A549 (cell line): ENCODE data around the gene GRHL1. TPM values are rescaled to one million over a fixed set of nuclear protein-coding genes. Genes with fewer than 3 reads are reported as not detected.
A peak's percentile ranks its signal among the peaks of the same experiment; 100 is the strongest.

Experiments used
- ATAC-seq, 2 experiments: fragments of 200-7000 bp in 1 of 2; fragments of >200 bp in 1 of 2; cut with Nextera tagmentation in 1 of 2; cut with Tn5 transposase in 1 of 2; 3 replicates each; pipeline versions ENCODE4 v1.8.0 to v1.9.1; 2018 to 2020; ENCODE audit warnings: mild to moderate bottlenecking in 1 of 2, moderate library complexity in 1 of 2
- CTCF ChIA-PET: fragments of 300-600 bp; sonication (Branson Sonifier 250); formaldehyde crosslinking; extraction: SDS; loops from one replicate; lab custom pipeline; 2021; ENCODE audit warnings: antibody characterized with exemption, inconsistent platforms; lab: Yijun Ruan, JAX
- POLR2A ChIA-PET: fragments of 350-600 bp; formaldehyde crosslinking; extraction: SDS; loops from one replicate; lab custom pipeline; 2021; ENCODE audit warnings: antibody characterized with exemption, inconsistent platforms; lab: Yijun Ruan, JAX
- DNase-seq, 2 experiments: peaks; one replicate each; pipeline versions ENCODE4 v3.0.0 to v3.0.0-alpha.2; 2011 to 2016; ENCODE audit warnings: low read depth in 1 of 2, low spot score in 1 of 2
- FAIRE-seq: peaks from 2 replicates; lab custom pipeline; 2011; peaks lifted over from hg19 to GRCh38; lab: Jason Lieb, UNC
- H3K27ac ChIP-seq, 2 experiments: fragments of >200 bp; sonication (Bioruptor Twin); formaldehyde crosslinking; 3 replicates each; pipeline ENCODE4 v1.5.1; 2016 to 2017
- H3K4me1 ChIP-seq: fragments of >200 bp; sonication (Bioruptor Twin); formaldehyde crosslinking; 3 replicates; pipeline ENCODE4 v1.6.1; 2016
- H3K4me2 ChIP-seq: fragments of >200 bp; sonication (Bioruptor Twin); formaldehyde crosslinking; 3 replicates; pipeline ENCODE4 v1.6.1; 2016
- H3K4me3 ChIP-seq: fragments of >200 bp; sonication (Bioruptor Twin); formaldehyde crosslinking; 3 replicates; pipeline ENCODE4 v1.5.1; 2016
- H3K9me3 ChIP-seq: fragments of >200 bp; sonication (Bioruptor Twin); formaldehyde crosslinking; 3 replicates; pipeline ENCODE4 v1.6.1; 2016
- BHLHE40 ChIP-seq: IDR thresholded peaks from 2 replicates; pipeline ENCODE4 v1.6.1; 2012; ENCODE audit warnings: low read depth, low read length, inconsistent platforms
- CHD4 ChIP-seq: fragments of 200-600 bp; sonication (generic); IDR thresholded peaks from 2 replicates; pipeline ENCODE4 v1.6.1; 2016; ENCODE audit warnings: antibody characterized with exemption, mild to moderate bottlenecking, borderline replicate concordance
- EP300 ChIP-seq, 2 experiments: fragments of >200 bp; sonication (Bioruptor Twin); formaldehyde crosslinking; IDR thresholded peaks; 2 replicates in 1 of 2; 3 replicates in 1 of 2; pipeline ENCODE4 v1.6.1; 2016 to 2017
- FOSB ChIP-seq: fragments of 250-450 bp; sonication (Bioruptor Pico); IDR thresholded peaks from 2 replicates; pipeline ENCODE4 v1.5.0; 2020; ENCODE audit warnings: mild to moderate bottlenecking, moderate library complexity
- HES2 ChIP-seq: fragments of >200 bp; sonication (Bioruptor Twin); formaldehyde crosslinking; IDR thresholded peaks from 2 replicates; pipeline ENCODE4 v1.6.1; 2016
- HEYL ChIP-seq: fragments of 250-450 bp; sonication (Bioruptor Pico); IDR thresholded peaks from 2 replicates; pipeline ENCODE4 v1.8.0; 2021; ENCODE audit warnings: mild to moderate bottlenecking, moderate library complexity
- JUN ChIP-seq, 2 experiments: fragments of >200 bp; sonication (Bioruptor Twin); formaldehyde crosslinking; IDR thresholded peaks; 2 replicates in 1 of 2; 3 replicates in 1 of 2; pipeline ENCODE4 v1.6.1; 2016 to 2017
- KDM5A ChIP-seq: fragments of 200-600 bp; sonication (generic); IDR thresholded peaks from 2 replicates; pipeline ENCODE4 v1.6.1; 2016; ENCODE audit warnings: antibody characterized with exemption, mild to moderate bottlenecking
- MYC ChIP-seq: IDR thresholded peaks from 2 replicates; pipeline ENCODE4 v1.6.1; 2012; ENCODE audit warnings: mild to moderate bottlenecking, inconsistent platforms, low read length, improper control_type of control experiment, borderline replicate concordance
- NPAS2 ChIP-seq: fragments of 250-450 bp; sonication (Bioruptor Pico); IDR thresholded peaks from 2 replicates; pipeline ENCODE4 v1.8.0; 2022; ENCODE audit warnings: mild to moderate bottlenecking, moderate library complexity, borderline replicate concordance
- POLR2AphosphoS2 ChIP-seq: conservative IDR thresholded peaks from 2 replicates; pipeline ENCODE4 v1.6.1; 2012; ENCODE audit warnings: low read length, improper control_type of control experiment, inconsistent platforms
- RAD21 ChIP-seq, 2 experiments: fragments of >200 bp in 1 of 2; sonication (Bioruptor Twin) in 1 of 2; formaldehyde crosslinking in 1 of 2; IDR thresholded peaks in 1 of 2; conservative IDR thresholded peaks in 1 of 2; 2 replicates in 1 of 2; 3 replicates in 1 of 2; pipeline ENCODE4 v1.6.1; 2012 to 2018; ENCODE audit warnings: inconsistent platforms in 1 of 2
- RARB ChIP-seq: fragments of 250-450 bp; sonication (Bioruptor Pico); IDR thresholded peaks from 2 replicates; pipeline ENCODE4 v1.8.0; 2021; ENCODE audit warnings: mild to moderate bottlenecking, moderate library complexity
- RCOR1 ChIP-seq: fragments of 150-350 bp; IDR thresholded peaks from 2 replicates; pipeline ENCODE4 v1.6.1; 2014; ENCODE audit warnings: antibody characterized with exemption, low read length, low read depth
- TFCP2L1 ChIP-seq: fragments of 250-450 bp; sonication (Bioruptor Pico); IDR thresholded peaks from 2 replicates; pipeline ENCODE4 v1.5.0; 2021; ENCODE audit warnings: mild to moderate bottlenecking
- ZC3H11A ChIP-seq: fragments of 450-650 bp; IDR thresholded peaks from 2 replicates; pipeline ENCODE4 v1.6.1; 2014; ENCODE audit warnings: antibody characterized with exemption, mild to moderate bottlenecking
- ZNF302 ChIP-seq: fragments of 250-450 bp; sonication (Bioruptor Pico); IDR thresholded peaks from 2 replicates; pipeline ENCODE4 v1.9.0; 2021; ENCODE audit warnings: inconsistent platforms, mild to moderate bottlenecking, moderate library complexity
- WGBS: methylation state at CpG from one replicate; pipeline ENCODE4 v1.1.6; 2017; ENCODE audit errors: missing lambda C conversion rate; 5-methylcytosine and 5-hydroxymethylcytosine counted together
- polyA plus RNA-seq, 4 experiments: library from polyadenylated mRNA; depleted of rRNA in 3 of 4; stranded (reverse); fragments of >200 nt; fragmentation: RNase III in 1 of 4; extraction: RNeasy Plus Mini Kit Qiagen cat#74134 plus additional on column Dnase treatment in 1 of 4; gene quantifications; 2 replicates in 3 of 4; 3 replicates in 1 of 4; pipeline ENCODE4 v1.2.3, GENCODE V29; 2011 to 2017
- TF ChIP-seq, protein P1 (sequence below): IDR thresholded peaks from 2 replicates; pipeline ENCODE4 v1.6.1; 2012
- TF ChIP-seq, protein P2 (sequence below): fragments of 200-600 bp; sonication (generic); IDR thresholded peaks from 2 replicates; pipeline ENCODE4 v1.6.1; 2016; ENCODE audit warnings: antibody characterized with exemption, mild to moderate bottlenecking, moderate library complexity
- TF ChIP-seq, protein P3 (sequence below): fragments of >200 bp; sonication (Bioruptor Twin); formaldehyde crosslinking; IDR thresholded peaks from 3 replicates; pipeline ENCODE4 v1.6.1; 2016
- TF ChIP-seq, protein P4 (sequence below): fragments of >200 bp; sonication (Bioruptor Twin); formaldehyde crosslinking; IDR thresholded peaks from 3 replicates; pipeline ENCODE4 v1.5.1; 2016

The GRHL1 gene
- polyA plus RNA-seq, 2 of the 4 experiments (the other 2 are of a cell fraction): 0.68 to 1.2 TPM

DNA sequence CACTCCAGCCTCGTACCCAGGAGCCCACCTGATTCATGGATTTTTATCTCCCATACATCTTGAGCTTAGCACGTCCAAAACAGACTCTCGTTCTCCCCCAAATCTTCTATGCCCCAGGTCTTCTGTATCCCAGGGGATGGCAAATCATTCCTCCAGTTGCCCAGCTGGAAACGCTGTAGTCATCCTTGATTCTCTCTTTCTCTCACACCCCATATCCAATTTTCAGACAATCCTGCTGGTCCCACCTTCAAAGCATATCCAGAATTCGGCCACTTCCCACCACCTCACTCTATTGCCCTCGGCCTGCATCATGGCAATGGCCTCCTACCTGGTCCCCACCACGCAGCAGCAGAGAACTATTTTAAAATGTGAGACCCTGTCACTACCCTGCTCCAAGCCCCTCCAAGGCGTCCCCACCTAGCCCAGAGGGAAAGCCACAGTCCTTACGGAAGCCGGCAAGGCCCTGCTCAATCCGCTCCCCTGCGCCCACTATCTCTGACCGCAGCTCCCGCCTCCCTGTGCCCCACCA, 1.4 kb upstream of the GRHL1 start (continued):
- TF ChIP-seq, protein P1, sequence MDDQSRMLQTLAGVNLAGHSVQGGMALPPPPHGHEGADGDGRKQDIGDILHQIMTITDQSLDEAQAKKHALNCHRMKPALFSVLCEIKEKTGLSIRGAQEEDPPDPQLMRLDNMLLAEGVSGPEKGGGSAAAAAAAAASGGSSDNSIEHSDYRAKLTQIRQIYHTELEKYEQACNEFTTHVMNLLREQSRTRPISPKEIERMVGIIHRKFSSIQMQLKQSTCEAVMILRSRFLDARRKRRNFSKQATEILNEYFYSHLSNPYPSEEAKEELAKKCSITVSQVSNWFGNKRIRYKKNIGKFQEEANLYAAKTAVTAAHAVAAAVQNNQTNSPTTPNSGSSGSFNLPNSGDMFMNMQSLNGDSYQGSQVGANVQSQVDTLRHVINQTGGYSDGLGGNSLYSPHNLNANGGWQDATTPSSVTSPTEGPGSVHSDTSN: no peak
- TF ChIP-seq KDM5A: no peak
- TF ChIP-seq ZNF302 (CRISPR knock-in tag): no peak
- no peak for TF ChIP-seq HEYL (CRISPR knock-in tag)
- TF ChIP-seq FOSB (CRISPR knock-in tag): no peak

- Histone ChIP-seq H3K4me3 (peak overlapping the region; percentile 82), H3K4me1 (0 out of 3 replicates have a peak, but pooled peaks cover 3% of the 10 kb centered on the region), H3K9me3 (no peaks in the 10 kb centered on the region), H3K27ac (peak overlapping the region; percentile 69 to 89), H3K4me2 (peak overlapping the region; percentile 98)
- 28% methylated on average over 44 of the region's 76 CpGs for whole genome bisulfite sequencing
- DNase-seq (peak in 1 of 2 experiments; percentile 62), FAIRE-seq (no peak), ATAC-seq (peak; percentile 54 to 72)
- POLR2A ChIA-PET: no interaction called here
- CTCF ChIA-PET: interaction anchor here (0.8 to 1.5 kb wide), 3 partner anchors 27 to 136 kb away, joined by 3 to 5 read pairs (median 3); partner anchors contain the start of gene TAF1B
- TF ChIP-seq RAD21 (conservative IDR thresholded peaks at IDR 0.05 in 1 of 2, IDR thresholded peaks at IDR 0.05 in 1 of 2): 0 out of 5 replicates have a peak, but pooled peaks of 1 of the 2 experiments have one; percentile 12
- TF ChIP-seq, protein P2, sequence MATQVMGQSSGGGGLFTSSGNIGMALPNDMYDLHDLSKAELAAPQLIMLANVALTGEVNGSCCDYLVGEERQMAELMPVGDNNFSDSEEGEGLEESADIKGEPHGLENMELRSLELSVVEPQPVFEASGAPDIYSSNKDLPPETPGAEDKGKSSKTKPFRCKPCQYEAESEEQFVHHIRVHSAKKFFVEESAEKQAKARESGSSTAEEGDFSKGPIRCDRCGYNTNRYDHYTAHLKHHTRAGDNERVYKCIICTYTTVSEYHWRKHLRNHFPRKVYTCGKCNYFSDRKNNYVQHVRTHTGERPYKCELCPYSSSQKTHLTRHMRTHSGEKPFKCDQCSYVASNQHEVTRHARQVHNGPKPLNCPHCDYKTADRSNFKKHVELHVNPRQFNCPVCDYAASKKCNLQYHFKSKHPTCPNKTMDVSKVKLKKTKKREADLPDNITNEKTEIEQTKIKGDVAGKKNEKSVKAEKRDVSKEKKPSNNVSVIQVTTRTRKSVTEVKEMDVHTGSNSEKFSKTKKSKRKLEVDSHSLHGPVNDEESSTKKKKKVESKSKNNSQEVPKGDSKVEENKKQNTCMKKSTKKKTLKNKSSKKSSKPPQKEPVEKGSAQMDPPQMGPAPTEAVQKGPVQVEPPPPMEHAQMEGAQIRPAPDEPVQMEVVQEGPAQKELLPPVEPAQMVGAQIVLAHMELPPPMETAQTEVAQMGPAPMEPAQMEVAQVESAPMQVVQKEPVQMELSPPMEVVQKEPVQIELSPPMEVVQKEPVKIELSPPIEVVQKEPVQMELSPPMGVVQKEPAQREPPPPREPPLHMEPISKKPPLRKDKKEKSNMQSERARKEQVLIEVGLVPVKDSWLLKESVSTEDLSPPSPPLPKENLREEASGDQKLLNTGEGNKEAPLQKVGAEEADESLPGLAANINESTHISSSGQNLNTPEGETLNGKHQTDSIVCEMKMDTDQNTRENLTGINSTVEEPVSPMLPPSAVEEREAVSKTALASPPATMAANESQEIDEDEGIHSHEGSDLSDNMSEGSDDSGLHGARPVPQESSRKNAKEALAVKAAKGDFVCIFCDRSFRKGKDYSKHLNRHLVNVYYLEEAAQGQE: no peak
Measured at GRCh38 chr2:9950521-9951271, 797 bp upstream of the GRHL1 start.

DNA sequence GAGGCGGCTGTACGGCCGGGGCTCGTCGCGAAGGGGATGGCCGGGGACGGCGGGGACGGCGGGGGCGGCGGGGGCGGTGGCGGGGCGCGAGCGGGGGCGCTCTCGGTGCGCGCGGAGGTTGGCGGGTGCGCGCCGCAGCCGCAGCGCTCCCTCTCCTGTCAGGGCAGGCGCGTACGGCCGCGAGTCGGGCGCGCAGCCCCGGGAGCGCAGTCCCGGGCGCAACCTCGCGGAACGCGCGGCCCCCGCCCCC, 296 bp upstream of the GRHL1 start:
- CTCF ChIA-PET: interaction anchor here (0.8 to 1.5 kb wide), 3 partner anchors 27 to 137 kb away, joined by 3 to 5 read pairs (median 3); partner anchors contain the start of gene TAF1B
- FAIRE-seq (no peak), ATAC-seq (no peak; a peak in 2 of 6 replicates)
- POLR2A ChIA-PET: no interaction called here
- no peaks in the 10 kb centered on the region for H3K9me3 ChIP-seq
- H3K27ac ChIP-seq: peak overlapping the region; percentile 69 to 89
- no peak for TF ChIP-seq MYC
- no peak for TF ChIP-seq NPAS2
- TF ChIP-seq RAD21 (conservative IDR thresholded peaks at IDR 0.05 in 1 of 2, IDR thresholded peaks at IDR 0.05 in 1 of 2): peak in 1 of 2 experiments; percentile 8; a peak in 1 of 5 replicates
- no peak for TF ChIP-seq POLR2AphosphoS2
- no peak for TF ChIP-seq HEYL (CRISPR knock-in tag)
- TF ChIP-seq JUN (IDR thresholded peaks at IDR 0.05): peak in 1 of 2 experiments; percentile 40; a peak in 1 of 5 replicates
- TF ChIP-seq HES2: no peak
- TF ChIP-seq BHLHE40: no peak
- no peak for TF ChIP-seq TFCP2L1
- no peak for TF ChIP-seq RARB
- TF ChIP-seq, protein P3, sequence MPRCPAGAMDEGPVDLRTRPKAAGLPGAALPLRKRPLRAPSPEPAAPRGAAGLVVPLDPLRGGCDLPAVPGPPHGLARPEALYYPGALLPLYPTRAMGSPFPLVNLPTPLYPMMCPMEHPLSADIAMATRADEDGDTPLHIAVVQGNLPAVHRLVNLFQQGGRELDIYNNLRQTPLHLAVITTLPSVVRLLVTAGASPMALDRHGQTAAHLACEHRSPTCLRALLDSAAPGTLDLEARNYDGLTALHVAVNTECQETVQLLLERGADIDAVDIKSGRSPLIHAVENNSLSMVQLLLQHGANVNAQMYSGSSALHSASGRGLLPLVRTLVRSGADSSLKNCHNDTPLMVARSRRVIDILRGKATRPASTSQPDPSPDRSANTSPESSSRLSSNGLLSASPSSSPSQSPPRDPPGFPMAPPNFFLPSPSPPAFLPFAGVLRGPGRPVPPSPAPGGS: no peak
- TF ChIP-seq CHD4: no peak
- no peak for TF ChIP-seq RCOR1
- no peak for TF ChIP-seq EP300 (IDR thresholded peaks at IDR 0.05)
- TF ChIP-seq, protein P4, sequence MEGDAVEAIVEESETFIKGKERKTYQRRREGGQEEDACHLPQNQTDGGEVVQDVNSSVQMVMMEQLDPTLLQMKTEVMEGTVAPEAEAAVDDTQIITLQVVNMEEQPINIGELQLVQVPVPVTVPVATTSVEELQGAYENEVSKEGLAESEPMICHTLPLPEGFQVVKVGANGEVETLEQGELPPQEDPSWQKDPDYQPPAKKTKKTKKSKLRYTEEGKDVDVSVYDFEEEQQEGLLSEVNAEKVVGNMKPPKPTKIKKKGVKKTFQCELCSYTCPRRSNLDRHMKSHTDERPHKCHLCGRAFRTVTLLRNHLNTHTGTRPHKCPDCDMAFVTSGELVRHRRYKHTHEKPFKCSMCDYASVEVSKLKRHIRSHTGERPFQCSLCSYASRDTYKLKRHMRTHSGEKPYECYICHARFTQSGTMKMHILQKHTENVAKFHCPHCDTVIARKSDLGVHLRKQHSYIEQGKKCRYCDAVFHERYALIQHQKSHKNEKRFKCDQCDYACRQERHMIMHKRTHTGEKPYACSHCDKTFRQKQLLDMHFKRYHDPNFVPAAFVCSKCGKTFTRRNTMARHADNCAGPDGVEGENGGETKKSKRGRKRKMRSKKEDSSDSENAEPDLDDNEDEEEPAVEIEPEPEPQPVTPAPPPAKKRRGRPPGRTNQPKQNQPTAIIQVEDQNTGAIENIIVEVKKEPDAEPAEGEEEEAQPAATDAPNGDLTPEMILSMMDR: peak; percentile 35; the same call in 1 of the 3 replicates
- no peak for TF ChIP-seq ZC3H11A
- TF ChIP-seq, all 56 proteins: peak for 3
- 1% methylated on average over 19 of the region's 47 CpGs for WGBS
- Histone ChIP-seq H3K4me2 (peak overlapping the region; percentile 98), H3K4me1 (0 out of 3 replicates have a peak, but pooled peaks cover 3% of the 10 kb centered on the region), H3K4me3 (peak overlapping the region; percentile 82)
- no peak for DNase-seq
